NCI-H2029 treated with DMSO at 0.1 percent for 48 hours (cell line): ENCODE measurements around the gene CCNT1.
"Not testable (repeated sequence)": the region's sequence is repeated elsewhere in the genome, so short reads cannot be mapped to it uniquely, and the experiment has no call there.

ENCODE experiments used
- DNase-seq: peaks from one replicate; lab custom pipeline; 2025; lab: John Stamatoyannopoulos, UW

Gene CCNT1

GRCh38 chr12:48716493-48717251 is at the start of gene CCNT1:
TSS of gene CCNT1 (minus strand) at chr12:48716707. CDS start at chr12:48716675, 32 bp downstream.
- DNase-seq: peak; percentile 91

- no peak for DNase-seq
Measured at GRCh38 chr12:48765753-48766162, 49.3 kb upstream of the CCNT1 start.

DNA sequence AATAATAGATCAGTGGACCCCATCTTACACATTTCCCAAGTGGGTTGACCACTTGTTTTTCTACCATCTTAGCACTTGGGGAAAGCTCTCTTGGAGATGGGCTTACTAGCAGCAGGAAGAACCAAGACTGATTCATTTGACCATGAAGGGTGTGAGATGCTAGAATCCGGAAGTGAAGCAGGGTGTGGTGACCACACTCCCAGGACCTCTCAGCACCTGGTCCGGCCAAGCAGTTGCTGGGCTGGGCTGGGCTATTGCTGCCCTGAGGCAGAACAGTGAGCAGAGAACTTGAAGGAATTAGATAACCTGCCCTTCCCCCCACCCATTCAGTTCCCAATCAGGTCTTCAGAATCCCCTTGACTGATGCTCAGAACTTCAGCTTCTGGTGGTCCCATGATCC is 48.0 kb upstream of the CCNT1 start:
- DNase-seq: no peak

DNA sequence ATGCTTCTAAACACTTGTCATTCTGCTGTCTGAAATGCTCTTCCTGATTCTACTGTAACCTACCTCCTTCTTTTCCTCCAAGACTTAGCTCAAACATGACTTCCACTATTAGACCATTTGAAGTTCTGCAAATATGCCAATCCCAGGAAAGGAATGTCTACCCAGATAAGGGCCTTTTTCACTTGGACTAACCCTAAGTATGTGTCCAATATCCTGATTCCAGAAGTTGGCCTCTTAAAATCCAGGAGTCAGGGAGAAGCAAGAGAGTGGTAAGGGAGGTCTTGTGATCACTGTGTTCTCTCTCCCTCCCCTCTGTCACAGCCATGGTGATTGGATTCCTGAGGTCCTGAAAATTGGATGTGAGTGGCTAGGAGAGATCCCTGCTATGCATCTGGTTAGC is 42.2 kb upstream of the CCNT1 start:
- no peak for DNase-seq

- DNase-seq: no peak
Measured at GRCh38 chr12:48758186-48758585, 41.7 kb upstream of the CCNT1 start.

GRCh38 chr12:48750769-48751356 is 34.4 kb upstream of the CCNT1 start:
- DNase-seq: no peak

DNA sequence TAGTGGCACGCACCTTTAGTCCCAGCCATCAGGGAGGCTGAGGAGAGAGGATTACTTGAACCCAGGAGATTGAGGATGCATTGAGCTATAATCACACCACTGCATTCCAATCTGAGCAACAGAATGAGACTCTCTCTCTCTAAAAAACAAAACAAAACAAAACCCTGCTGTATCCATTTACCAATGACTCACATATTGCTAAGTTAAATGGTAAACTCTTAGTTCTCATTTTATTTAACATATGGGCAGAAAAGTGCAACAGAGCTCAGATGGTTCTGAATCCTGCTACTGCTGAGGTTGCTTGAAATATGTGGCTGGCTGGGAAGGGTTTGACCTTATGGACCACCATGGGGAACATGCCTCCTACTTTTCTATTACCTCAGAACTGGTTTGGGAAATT is 33.7 kb upstream of the CCNT1 start:
- no peak for DNase-seq

- peak; percentile 25 for DNase-seq
Measured at GRCh38 chr12:48744251-48745008, 27.9 kb upstream of the CCNT1 start.

- DNase-seq: no peak
Measured at GRCh38 chr12:48739618-48740269, 23.2 kb upstream of the CCNT1 start.

DNA sequence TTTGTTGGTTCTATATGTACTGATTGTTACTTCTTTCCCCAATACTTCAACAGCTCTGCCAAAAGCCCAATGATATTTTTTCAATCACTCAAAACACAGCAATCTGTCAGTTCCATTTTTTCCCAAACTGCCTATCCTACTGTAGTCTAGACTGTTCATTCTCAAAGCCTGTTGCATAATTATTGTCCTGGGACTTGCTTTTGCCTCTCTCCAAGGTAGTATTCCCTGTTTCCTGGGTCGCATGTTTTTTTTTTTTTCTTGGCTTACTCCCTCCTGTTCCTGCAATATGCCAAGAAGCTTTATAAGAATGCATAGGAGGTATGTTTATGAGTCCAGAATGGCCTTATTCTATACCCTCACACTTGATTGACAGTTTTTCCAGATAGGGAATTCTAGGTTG is 19.9 kb upstream of the CCNT1 start:
- no peak for DNase-seq

DNA sequence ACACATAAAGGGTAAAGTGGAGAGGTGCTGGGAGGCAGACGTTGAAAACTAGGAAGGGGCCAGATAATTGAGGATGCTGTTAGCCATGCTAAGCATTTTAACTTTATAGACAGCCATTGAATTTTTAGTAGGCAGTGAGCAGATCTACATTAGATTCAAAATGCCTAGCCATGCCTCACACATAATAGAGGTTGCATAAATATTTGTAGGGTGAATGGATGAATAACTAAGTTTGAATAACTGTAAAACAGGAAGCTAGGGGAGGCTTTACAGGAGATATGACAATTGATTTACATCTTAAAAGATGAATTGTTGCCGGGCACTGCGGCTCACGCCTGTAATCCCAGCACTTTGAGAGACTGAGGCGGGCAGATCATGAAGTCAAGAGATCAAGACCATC is 12.3 kb upstream of the CCNT1 start:
- DNase-seq: no peak

GRCh38 chr12:48720737-48721136 is 4.2 kb upstream of the CCNT1 start:
- not testable (repeated sequence) for DNase-seq

- DNase-seq: not testable (repeated sequence)
Measured at GRCh38 chr12:48720171-48720570, 3.7 kb upstream of the CCNT1 start.

DNA sequence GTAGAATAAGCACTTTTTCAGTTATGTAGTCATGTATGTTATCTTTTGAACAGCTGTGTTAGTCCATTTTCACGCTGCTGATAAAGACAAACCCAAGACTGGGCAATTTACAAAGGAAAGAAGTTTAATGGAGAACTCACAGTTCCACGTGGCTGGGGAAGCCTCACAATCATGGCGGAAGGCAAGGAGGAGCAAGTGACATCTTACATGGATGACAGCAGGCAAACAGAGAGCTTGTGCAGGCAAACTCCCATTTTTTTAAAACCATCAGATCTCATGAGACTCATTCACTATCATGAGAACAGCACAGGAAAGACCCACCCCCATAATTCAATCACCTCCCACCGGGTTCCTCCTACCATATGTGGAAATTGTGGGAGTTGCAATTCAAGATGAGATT is 2.5 kb upstream of the CCNT1 start:
- DNase-seq: not testable (repeated sequence)

DNA sequence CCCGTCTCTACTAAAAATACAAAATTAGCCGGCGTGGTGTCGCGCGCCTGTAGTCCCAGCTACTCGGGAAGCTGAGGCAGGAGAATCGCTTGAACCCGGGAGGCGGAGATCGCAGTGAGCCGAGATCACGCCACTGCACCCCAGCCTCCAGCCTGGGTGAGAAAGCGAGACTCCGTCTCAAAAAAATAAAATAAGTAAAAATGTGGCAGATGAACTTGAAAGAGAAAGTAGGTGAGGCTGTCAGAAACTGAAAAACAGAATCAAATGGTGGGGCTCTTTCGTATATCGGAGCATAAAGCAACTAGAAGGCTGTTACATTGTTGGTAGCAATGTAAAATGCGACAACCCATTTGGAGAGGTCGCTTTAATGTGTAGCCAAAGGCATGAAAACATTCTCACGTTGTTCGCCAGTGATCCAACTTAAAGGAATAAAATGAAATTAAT is 767 bp upstream of the CCNT1 start:
- DNase-seq: no peak

DNA sequence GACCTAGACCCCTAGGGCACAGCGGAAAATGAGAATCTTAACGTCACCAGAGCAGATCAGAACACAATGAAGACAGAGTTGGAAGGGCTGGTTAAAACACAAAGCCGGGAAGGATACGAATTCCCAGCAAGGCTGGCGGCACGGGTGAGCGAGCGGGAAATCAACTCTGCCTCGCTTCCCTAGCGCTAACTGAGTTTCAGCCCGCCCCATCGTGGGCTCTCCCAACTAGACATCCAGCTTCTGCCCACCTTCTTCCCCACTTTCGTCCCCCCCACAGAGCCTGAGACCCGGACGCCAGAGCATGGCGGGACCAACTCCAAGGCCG is 377 bp downstream of the CCNT1 start:
- no peak for DNase-seq

- no peak for DNase-seq
Measured at GRCh38 chr12:48712209-48712608, 4.3 kb downstream of the CCNT1 start.

DNA sequence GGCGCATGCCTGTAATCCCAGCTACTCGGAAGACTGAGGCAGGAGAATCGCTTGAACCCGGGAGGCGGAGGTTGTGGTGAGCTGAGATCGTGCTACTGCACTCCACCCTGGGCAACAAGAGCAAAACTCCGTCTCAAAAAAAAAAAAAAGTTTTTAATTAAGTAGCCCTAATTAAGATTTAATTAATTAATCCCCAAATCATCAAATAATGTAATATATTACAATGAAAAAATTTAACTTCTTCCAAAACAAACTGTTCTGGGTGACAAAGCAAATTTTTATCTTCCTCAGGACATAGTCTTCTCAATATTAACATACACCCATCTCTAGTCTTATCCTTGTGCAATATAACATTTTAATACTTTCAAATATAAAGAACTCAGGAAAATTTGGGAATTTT is 17.7 kb downstream of the CCNT1 start:
- not testable (repeated sequence) for DNase-seq

- DNase-seq: no peak
Measured at GRCh38 chr12:48696626-48697025, 19.9 kb downstream of the CCNT1 start.

DNA sequence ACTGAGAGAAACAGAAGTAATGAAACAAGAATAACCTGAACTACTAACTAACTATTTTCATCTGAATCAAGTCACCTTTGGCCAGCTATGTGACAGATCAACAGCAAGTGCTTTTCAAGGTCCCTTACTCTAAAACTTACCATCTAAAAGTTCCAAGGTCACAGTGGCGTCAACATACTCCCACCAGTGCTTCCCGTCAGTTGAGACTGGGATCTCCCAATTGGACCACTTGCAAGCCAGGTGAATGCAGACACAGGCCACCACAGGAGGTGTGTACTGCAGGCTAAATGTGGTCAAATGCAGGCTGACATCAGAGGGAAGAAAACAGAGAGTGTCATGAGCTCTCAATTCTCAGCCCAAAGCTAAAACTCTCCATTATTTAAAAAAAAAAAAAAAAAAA is 20.6 kb downstream of the CCNT1 start:
- no peak for DNase-seq

DNA sequence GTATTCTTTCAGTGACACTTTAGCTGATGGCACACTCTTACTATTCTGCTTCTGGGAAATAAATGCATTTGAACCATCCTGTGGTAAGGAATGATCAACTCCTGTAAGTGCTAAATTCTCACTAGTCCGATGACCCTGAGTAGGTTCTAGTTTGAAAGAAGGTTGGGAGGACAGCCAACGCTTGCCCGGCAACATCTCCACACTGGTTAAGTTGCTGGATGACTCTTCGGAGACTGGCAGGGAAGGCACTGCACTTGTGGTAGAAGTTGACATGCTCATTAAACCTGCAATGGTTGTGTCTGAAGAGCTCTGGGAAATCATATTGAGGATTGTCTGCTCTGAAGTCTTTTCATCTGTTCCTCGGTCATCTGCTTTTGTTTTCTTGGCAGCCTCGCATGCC is 22.5 kb downstream of the CCNT1 start:
- no peak for DNase-seq

- no peak for DNase-seq
Measured at GRCh38 chr12:48693572-48693971, 22.9 kb downstream of the CCNT1 start.
